ENCODE results near the gene MT2A. TPM values are rescaled to one million over a fixed set of nuclear protein-coding genes. Genes with fewer than 3 reads are reported as not detected.

Gene MT2A
- total RNA-seq, 4 donors from 2014 or later: 27.0 to 528 (median 116) TPM

DNA sequence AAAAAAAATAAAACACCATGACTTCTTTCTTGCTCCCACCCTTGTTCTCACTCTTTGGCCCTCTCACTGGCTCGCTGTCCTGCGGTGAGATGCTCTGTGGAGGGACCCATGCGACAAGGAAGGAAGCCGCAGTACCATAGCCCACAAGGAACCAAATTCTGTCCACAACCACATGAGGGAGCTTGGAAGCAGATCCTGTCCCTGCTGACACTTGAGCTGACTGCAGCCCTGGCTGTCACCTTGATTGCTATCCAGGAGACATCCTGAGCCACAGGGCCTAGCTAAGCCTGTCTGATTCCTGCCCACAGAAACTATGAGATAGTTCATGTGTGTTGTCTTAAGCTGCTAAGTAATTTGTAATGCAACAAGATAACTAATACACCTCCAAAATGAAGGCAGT is 4.8 kb upstream of the MT2A start:
- Histone ChIP-seq H3K27me3 (no peaks in the 10 kb centered on the region), H3K9me3 (no peaks in the 10 kb centered on the region), H3K27ac (replicated peaks in 1 of 4) (no peak overlapping the region), H3K36me3 (no peaks in the 10 kb centered on the region), H3K4me1 (peaks cover 26 to 32% (median 28%) of the 10 kb centered on the region in 4 donors), H3K4me3 (no peak overlapping the region)
- intact Hi-C loops (cut with DNase I): loop anchor here (5.0 kb wide), 1 partner anchor 86 kb away; no protein-coding TSS in a partner anchor
- no peak for DNase-seq (ENCODE audit: extremely low spot score)
- 38% methylated on average over 4 of the region's 4 CpGs for WGBS
- TF ChIP-seq POLR2A (IDR thresholded peaks at IDR 0.05; ENCODE audit: low read depth): no peak
- TF ChIP-seq POLR2AphosphoS5 (IDR thresholded peaks at IDR 0.05): peak in 1 of 2 donors; percentile 23
- TF ChIP-seq, protein P1, sequence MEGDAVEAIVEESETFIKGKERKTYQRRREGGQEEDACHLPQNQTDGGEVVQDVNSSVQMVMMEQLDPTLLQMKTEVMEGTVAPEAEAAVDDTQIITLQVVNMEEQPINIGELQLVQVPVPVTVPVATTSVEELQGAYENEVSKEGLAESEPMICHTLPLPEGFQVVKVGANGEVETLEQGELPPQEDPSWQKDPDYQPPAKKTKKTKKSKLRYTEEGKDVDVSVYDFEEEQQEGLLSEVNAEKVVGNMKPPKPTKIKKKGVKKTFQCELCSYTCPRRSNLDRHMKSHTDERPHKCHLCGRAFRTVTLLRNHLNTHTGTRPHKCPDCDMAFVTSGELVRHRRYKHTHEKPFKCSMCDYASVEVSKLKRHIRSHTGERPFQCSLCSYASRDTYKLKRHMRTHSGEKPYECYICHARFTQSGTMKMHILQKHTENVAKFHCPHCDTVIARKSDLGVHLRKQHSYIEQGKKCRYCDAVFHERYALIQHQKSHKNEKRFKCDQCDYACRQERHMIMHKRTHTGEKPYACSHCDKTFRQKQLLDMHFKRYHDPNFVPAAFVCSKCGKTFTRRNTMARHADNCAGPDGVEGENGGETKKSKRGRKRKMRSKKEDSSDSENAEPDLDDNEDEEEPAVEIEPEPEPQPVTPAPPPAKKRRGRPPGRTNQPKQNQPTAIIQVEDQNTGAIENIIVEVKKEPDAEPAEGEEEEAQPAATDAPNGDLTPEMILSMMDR (IDR thresholded peaks at IDR 0.05): peak; percentile 31 to 49 (median 42)

DNA sequence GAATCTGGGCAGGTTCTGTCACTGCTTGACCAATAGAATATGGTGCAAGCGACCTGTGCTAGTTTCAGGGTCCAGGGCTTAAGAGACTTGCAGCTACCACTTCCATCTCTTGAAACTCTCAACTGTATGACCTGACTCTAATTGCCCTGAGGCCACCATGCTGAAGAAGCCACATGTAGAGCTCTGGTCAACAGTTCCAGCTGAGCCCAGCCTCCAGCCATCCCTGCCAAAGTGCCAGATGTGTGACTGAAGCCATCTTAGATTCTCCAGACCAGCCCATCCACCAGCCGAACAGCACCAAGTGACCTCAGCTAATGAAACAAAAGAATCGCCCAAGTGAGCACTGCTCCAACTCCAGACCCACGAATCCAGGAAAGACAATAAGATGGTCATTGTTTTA is 3.4 kb upstream of the MT2A start:
- Histone ChIP-seq H3K4me3 (no peak overlapping the region), H3K27ac (replicated peaks in 1 of 4) (peak overlapping the region in 2 of 4 donors; percentile 84 to 96), H3K27me3 (no peaks in the 10 kb centered on the region), H3K36me3 (no peaks in the 10 kb centered on the region), H3K9me3 (no peaks in the 10 kb centered on the region), H3K4me1 (peaks cover 35 to 46% (median 39%) of the 10 kb centered on the region in 4 donors)
- intact Hi-C loops (cut with DNase I): loop anchor here (5.0 kb wide), 1 partner anchor 88 kb away; no protein-coding TSS in a partner anchor
- TF ChIP-seq POLR2A (IDR thresholded peaks at IDR 0.05; ENCODE audit: low read depth) (no peak), POLR2AphosphoS5 (IDR thresholded peaks at IDR 0.05) (no peak), EP300 (IDR thresholded peaks at IDR 0.05) (no peak)
- TF ChIP-seq, protein P1 (IDR thresholded peaks at IDR 0.05): no peak
- no peak for DNase-seq (ENCODE audit: extremely low spot score)
- WGBS: 87% methylated on average over 4 of the region's 4 CpGs

DNA sequence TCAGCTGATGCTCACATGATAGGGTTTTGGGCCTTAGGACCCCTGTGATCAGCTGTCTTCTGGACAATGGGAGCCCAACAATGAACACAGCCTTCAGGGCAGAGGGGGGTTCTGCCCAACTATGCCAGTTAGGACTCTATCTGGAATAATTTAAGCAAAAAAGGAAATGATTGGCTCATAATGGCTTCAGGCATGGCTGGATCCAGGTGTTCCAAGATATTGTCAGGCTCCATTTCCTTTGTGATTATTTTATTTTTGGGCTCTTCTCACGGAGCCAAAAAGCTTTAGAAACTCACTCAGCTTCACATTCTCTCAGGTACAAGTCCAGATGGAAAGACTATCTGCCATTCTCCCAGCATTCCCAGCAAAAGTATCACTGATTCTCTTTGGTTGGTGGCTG is 2.9 kb upstream of the MT2A start:
- Histone ChIP-seq H3K27ac (replicated peaks in 1 of 4) (peak overlapping the region; percentile 84 to 96 (median 92)), H3K4me1 (peaks cover 40 to 51% (median 44%) of the 10 kb centered on the region in 4 donors), H3K4me3 (no peak overlapping the region), H3K27me3 (no peaks in the 10 kb centered on the region), H3K9me3 (no peaks in the 10 kb centered on the region), H3K36me3 (no peaks in the 10 kb centered on the region)
- intact Hi-C loops (cut with DNase I): no loop called here
- TF ChIP-seq POLR2A (IDR thresholded peaks at IDR 0.05; ENCODE audit: low read depth) (no peak), POLR2AphosphoS5 (IDR thresholded peaks at IDR 0.05) (no peak), EP300 (IDR thresholded peaks at IDR 0.05) (no peak)
- TF ChIP-seq, protein P1 (IDR thresholded peaks at IDR 0.05): no peak
- DNase-seq (ENCODE audit: extremely low spot score): no peak
- WGBS: 87% methylated on average over 1 of the region's 1 CpG

DNA sequence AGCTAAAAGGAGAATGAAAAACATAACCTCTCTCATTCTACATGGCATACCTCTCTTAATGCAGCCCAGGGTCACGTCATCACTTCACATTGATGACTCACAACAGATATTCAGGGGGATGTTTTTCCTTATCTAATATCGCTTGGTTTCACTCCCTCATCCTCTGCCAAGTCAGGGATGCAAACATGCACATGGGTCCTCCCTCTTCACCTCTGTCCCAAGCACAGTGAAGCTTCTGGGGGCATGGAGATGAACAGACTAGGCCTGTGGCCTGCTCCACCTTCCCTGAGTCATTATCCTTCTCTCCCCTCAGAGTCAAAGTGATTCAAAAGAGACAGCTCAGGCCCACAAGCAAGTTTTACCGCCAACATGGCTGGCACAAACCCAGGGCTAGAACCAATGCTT is 2.3 kb upstream of the MT2A start:
- no peak overlapping the region for H3K4me3 ChIP-seq
- peak in 1 of 2 donors; percentile 9 for TF ChIP-seq POLR2AphosphoS5 (IDR thresholded peaks at IDR 0.05)
- no peak for TF ChIP-seq EP300 (IDR thresholded peaks at IDR 0.05)
- no peak for TF ChIP-seq POLR2A (IDR thresholded peaks at IDR 0.05; ENCODE audit: low read depth)
- TF ChIP-seq, protein P1 (IDR thresholded peaks at IDR 0.05): no peak
- no peaks in the 10 kb centered on the region for H3K36me3 ChIP-seq
- no peak for DNase-seq (ENCODE audit: extremely low spot score)
- no peaks in the 10 kb centered on the region for H3K9me3 ChIP-seq
- WGBS: 63% methylated on average over 3 of the region's 3 CpGs
- H3K4me1 ChIP-seq: peaks cover 46 to 57% (median 50%) of the 10 kb centered on the region in 4 donors
- intact Hi-C loops (cut with DNase I): no loop called here
- H3K27ac ChIP-seq (replicated peaks in 1 of 4): peak overlapping the region; percentile 84 to 96 (median 92)
- no peaks in the 10 kb centered on the region for H3K27me3 ChIP-seq
